Activated B cell treated with CpG ODN at 0.5 μM for 24 hours (primary cell): ENCODE measurements around the gene USP49. TPM values are rescaled to one million over a fixed set of nuclear protein-coding genes. Genes with fewer than 3 reads are reported as not detected.

Source experiments
- ATAC-seq: fragments of 200-7000 bp; cut with Tn5 transposase; one replicate; pipeline ENCODE4 v1.10.0; 2021; ENCODE audit warnings: low read depth, mild to moderate bottlenecking, moderate library complexity
- CTCF ChIA-PET: fragments of 350-600 bp; sonication (Branson Sonifier 250); formaldehyde crosslinking; loops from one replicate; lab custom pipeline; 2021; ENCODE audit warnings: antibody characterized with exemption; lab: Charles Lee
- POLR2A ChIA-PET: fragments of 350-600 bp; sonication (Branson Sonifier 250); formaldehyde crosslinking; loops from one replicate; lab custom pipeline; 2021; ENCODE audit warnings: antibody characterized with exemption; lab: Charles Lee
- DNase-seq: peaks from one replicate; pipeline ENCODE4 v3.0.0; 2022
- H3K27ac Mint-ChIP-seq: one replicate; pipeline ENCODE4 v1.8.0; 2020; ENCODE audit warnings: mixed read lengths
- H3K27me3 Mint-ChIP-seq: one replicate; pipeline ENCODE4 v1.8.0; 2021; ENCODE audit warnings: mixed read lengths
- H3K36me3 Mint-ChIP-seq: one replicate; pipeline ENCODE4 v1.8.0; 2021; ENCODE audit warnings: low read depth, mixed read lengths
- H3K4me1 Mint-ChIP-seq: one replicate; pipeline ENCODE4 v1.8.0; 2021; ENCODE audit warnings: mixed read lengths
- H3K4me3 Mint-ChIP-seq: one replicate; pipeline ENCODE4 v1.8.0; 2020; ENCODE audit warnings: mild to moderate bottlenecking, mixed read lengths
- H3K9me3 Mint-ChIP-seq: one replicate; pipeline ENCODE4 v1.8.0; 2020; ENCODE audit warnings: mixed read lengths
- CTCF ChIP-seq: fragments of 200-600 bp; IDR thresholded peaks from one replicate; pipeline ENCODE4 v1.8.0; 2022; ENCODE audit warnings: antibody characterized with exemption, mild to moderate bottlenecking
- intact Hi-C: fragments of 100-400 bp; cut with micrococcal nuclease; formaldehyde crosslinking; loops from one replicate; pipeline ENCODE4 v1.15.1; 2024
- total RNA-seq: library from RNA; stranded (reverse); gene quantifications from 2 replicates; pipeline ENCODE4 v1.2.3, GENCODE V29; 2022

USP49 gene
- total RNA-seq, 1 donor from 2014 or later: 7.7 TPM

GRCh38 chr6:41811095-41811494 is 84.1 kb downstream of the USP49 start:
- DNase-seq (no peak), ATAC-seq (no peak)
- Mint-ChIP-seq H3K4me1 (no peaks in the 10 kb centered on the region), H3K4me3 (no peak overlapping the region), H3K27ac (no peak overlapping the region), H3K36me3 (peaks cover 5% of the 10 kb centered on the region), H3K9me3 (no peaks in the 10 kb centered on the region), H3K27me3 (no peaks in the 10 kb centered on the region)
- intact Hi-C loops: loop anchor here (10.0 kb wide), 1 partner anchor 64 kb away; no protein-coding TSS in a partner anchor
- ChIA-PET POLR2A (no interaction called here), CTCF (no interaction called here)
- TF ChIP-seq CTCF: no peak

GRCh38 chr6:41805830-41806774 is 89.1 kb downstream of the USP49 start:
- TF ChIP-seq CTCF: no peak
- Mint-ChIP-seq H3K36me3 (peaks cover 16% of the 10 kb centered on the region), H3K4me1 (no peaks in the 10 kb centered on the region), H3K9me3 (no peaks in the 10 kb centered on the region), H3K27me3 (no peaks in the 10 kb centered on the region), H3K27ac (no peak overlapping the region), H3K4me3 (no peak overlapping the region)
- ChIA-PET CTCF (no interaction called here), POLR2A (no interaction called here)
- intact Hi-C loops: no loop called here
- DNase-seq (no peak), ATAC-seq (no peak)

- ChIA-PET POLR2A (interaction anchor here (1.0 kb wide), 1 partner anchor 120 kb away, joined by 3 read pairs; the partner anchor contains the start of gene MED20), CTCF (interaction anchor here (0.8 to 2.0 kb wide), 3 partner anchors 14 to 244 kb away, joined by 3 to 19 read pairs (median 4); partner anchors contain the start of genes BYSL, MED20 and TOMM6)
- TF ChIP-seq CTCF: no peak
- Mint-ChIP-seq H3K9me3 (no peaks in the 10 kb centered on the region), H3K36me3 (peaks cover 31% of the 10 kb centered on the region), H3K27ac (no peak overlapping the region), H3K4me3 (no peak overlapping the region), H3K4me1 (no peaks in the 10 kb centered on the region), H3K27me3 (no peaks in the 10 kb centered on the region)
- ATAC-seq (no peak), DNase-seq (no peak)
- intact Hi-C loops: loop anchor here (1.0 kb wide), 1 partner anchor 243 kb away; no protein-coding TSS in a partner anchor
Observed at GRCh38 chr6:41801380-41801779, 93.8 kb downstream of the USP49 start.

GRCh38 chr6:41799559-41799911 is 95.6 kb downstream of the USP49 start:
- Mint-ChIP-seq H3K4me1 (no peaks in the 10 kb centered on the region), H3K4me3 (no peak overlapping the region), H3K36me3 (peaks cover 38% of the 10 kb centered on the region), H3K27ac (no peak overlapping the region), H3K9me3 (no peaks in the 10 kb centered on the region), H3K27me3 (no peaks in the 10 kb centered on the region)
- ChIA-PET CTCF (interaction anchor here (0.6 to 1.3 kb wide), 2 partner anchors 12 to 57 kb away, joined by 3 to 5 read pairs; partner anchors contain the start of gene TOMM6), POLR2A (interaction anchor here (0.5 kb wide), 1 partner anchor 51 kb away, joined by 4 read pairs; no protein-coding TSS in a partner anchor)
- no peak for TF ChIP-seq CTCF
- DNase-seq (no peak), ATAC-seq (no peak)
- intact Hi-C loops: no loop called here
